ENCODE results near the gene THOC5. TPM values are rescaled to one million over a fixed set of nuclear protein-coding genes. Genes with fewer than 3 reads are reported as not detected.
"Not testable (repeated sequence)": the region's sequence is repeated elsewhere in the genome, so short reads cannot be mapped to it uniquely, and the experiment has no call there.

Gene THOC5
- total RNA-seq, 1 donor from 2014 or later: 73.2 TPM

DNA sequence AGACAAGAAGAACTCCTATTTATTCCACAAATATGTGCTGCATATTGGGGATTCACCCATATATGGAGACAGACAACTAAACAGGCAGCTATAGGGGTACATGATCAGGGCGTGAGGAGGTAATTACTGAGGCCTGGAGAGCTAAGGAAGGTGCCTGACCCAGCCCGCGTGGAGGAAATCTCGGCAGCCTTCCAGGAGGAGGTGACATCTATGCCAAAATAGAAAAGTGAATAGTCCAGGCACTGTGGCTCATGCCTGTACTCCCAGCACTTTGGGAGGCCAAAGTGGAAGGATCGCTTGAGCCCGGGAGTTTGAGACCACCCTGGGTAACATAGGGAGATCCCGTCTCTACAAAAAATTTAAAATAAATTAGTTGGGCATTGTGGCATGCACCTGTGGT is 13.8 kb upstream of the THOC5 start:
- no peaks in the 10 kb centered on the region for H3K9me3 Mint-ChIP-seq
- H3K36me3 Mint-ChIP-seq (ENCODE audit: low read depth): peaks cover 3% of the 10 kb centered on the region
- H3K4me3 Mint-ChIP-seq: no peak overlapping the region
- TF ChIP-seq, protein P1, sequence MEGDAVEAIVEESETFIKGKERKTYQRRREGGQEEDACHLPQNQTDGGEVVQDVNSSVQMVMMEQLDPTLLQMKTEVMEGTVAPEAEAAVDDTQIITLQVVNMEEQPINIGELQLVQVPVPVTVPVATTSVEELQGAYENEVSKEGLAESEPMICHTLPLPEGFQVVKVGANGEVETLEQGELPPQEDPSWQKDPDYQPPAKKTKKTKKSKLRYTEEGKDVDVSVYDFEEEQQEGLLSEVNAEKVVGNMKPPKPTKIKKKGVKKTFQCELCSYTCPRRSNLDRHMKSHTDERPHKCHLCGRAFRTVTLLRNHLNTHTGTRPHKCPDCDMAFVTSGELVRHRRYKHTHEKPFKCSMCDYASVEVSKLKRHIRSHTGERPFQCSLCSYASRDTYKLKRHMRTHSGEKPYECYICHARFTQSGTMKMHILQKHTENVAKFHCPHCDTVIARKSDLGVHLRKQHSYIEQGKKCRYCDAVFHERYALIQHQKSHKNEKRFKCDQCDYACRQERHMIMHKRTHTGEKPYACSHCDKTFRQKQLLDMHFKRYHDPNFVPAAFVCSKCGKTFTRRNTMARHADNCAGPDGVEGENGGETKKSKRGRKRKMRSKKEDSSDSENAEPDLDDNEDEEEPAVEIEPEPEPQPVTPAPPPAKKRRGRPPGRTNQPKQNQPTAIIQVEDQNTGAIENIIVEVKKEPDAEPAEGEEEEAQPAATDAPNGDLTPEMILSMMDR (conservative IDR thresholded peaks at IDR 0.05): no peak
- peaks cover 4% of the 10 kb centered on the region for H3K4me1 Mint-ChIP-seq
- DNase-seq (ENCODE audit: low read depth, low spot score): no peak
- H3K27ac Mint-ChIP-seq (ENCODE audit: unreplicated experiment): no peak overlapping the region
- no peaks in the 10 kb centered on the region for H3K27me3 Mint-ChIP-seq (ENCODE audit: low read depth)

DNA sequence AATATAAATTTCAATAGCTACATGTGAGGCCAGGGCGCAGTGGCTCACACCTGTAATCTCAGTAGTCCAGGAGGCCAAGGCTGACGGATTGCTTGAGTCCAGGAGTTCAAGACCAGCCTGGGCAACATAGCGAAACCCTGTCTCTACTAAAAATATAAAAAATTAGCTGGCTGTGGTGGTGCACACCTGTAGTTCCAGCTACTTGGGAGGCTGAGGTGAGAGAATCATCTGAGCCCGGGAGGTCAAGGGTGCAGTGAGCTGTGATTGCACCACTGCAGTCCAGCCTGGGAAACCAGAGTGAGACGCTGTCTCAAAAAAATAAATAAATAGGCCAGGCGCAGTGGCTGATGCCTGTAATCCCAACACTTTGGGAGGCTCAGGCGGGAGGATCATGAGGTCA is 13.0 kb upstream of the THOC5 start:
- H3K9me3 Mint-ChIP-seq; H3K4me3 Mint-ChIP-seq; H3K4me1 Mint-ChIP-seq; H3K27ac Mint-ChIP-seq (ENCODE audit: unreplicated experiment); DNase-seq (ENCODE audit: low read depth, low spot score); H3K36me3 Mint-ChIP-seq (ENCODE audit: low read depth); H3K27me3 Mint-ChIP-seq (ENCODE audit: low read depth): not testable (repeated sequence)

DNA sequence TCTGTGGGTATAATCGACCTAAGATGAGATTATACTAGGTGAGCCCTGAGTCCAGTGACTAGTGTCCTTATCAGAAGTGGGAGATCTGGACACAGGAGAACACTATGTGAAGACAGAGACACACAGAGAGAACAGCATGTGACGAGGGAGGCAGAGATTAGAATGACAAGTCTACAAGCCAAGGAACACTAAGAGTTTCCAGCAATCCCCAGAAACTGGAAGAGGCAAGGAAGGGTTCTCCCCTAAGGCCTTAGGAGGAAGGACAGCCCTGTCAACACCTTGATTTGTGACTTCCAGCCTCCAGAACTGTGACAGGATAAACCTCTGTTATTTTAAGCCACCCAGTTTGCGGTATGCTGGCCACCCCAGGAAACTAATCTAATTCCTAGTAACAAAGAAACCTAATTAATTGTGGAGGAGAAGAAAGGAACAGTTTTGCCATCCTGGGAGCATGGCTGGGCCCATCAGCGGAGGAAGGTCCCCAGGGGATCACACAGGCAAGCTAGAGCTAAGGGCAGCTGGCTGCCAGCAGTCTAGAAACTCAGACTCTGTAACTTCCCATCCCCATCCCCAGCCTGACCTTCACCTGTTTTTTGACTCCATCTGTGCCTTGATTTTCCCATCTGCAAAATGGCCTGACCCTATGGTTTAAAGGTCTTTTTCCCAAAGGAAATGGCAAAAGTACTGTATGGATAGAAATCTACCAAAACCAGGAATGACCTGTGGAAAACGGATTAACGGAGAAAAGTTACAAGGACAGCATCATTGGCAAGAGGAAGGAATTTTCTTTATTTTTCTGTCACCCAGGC is 10.3 kb upstream of the THOC5 start:
- no peak overlapping the region for H3K4me3 Mint-ChIP-seq
- H3K27ac Mint-ChIP-seq (ENCODE audit: unreplicated experiment): no peak overlapping the region
- no peak for DNase-seq (ENCODE audit: low read depth, low spot score)
- TF ChIP-seq, protein P1 (conservative IDR thresholded peaks at IDR 0.05): no peak
- peaks cover 13% of the 10 kb centered on the region for H3K36me3 Mint-ChIP-seq (ENCODE audit: low read depth)
- H3K4me1 Mint-ChIP-seq: no peaks in the 10 kb centered on the region
- H3K9me3 Mint-ChIP-seq: no peaks in the 10 kb centered on the region
- no peaks in the 10 kb centered on the region for H3K27me3 Mint-ChIP-seq (ENCODE audit: low read depth)

DNA sequence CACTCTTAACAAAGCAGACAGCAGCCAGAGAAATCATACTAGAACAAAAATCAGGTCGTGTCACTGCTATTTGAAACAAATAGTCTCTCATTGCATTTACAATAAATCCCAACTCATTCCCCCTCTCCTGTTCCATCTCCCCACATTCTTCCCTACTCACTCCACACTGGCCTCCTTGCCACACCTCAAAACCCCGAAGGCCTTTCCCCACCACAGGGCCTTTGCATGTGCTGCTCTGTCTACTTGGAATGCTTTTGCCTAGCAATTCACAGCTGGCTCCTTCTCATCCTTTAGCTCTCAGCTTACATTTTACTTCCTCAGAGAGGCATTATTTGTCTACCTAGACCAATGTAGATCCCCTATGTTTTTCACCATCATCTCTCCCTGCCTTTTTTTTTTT is 6.3 kb upstream of the THOC5 start:
- H3K4me3 Mint-ChIP-seq: no peak overlapping the region
- peaks cover 15% of the 10 kb centered on the region for H3K36me3 Mint-ChIP-seq (ENCODE audit: low read depth)
- H3K4me1 Mint-ChIP-seq: no peaks in the 10 kb centered on the region
- peak overlapping the region; percentile 10 for H3K27ac Mint-ChIP-seq (ENCODE audit: unreplicated experiment)
- no peaks in the 10 kb centered on the region for H3K27me3 Mint-ChIP-seq (ENCODE audit: low read depth)
- H3K9me3 Mint-ChIP-seq: no peaks in the 10 kb centered on the region
- TF ChIP-seq, protein P1 (conservative IDR thresholded peaks at IDR 0.05): no peak
- DNase-seq (ENCODE audit: low read depth, low spot score): no peak

DNA sequence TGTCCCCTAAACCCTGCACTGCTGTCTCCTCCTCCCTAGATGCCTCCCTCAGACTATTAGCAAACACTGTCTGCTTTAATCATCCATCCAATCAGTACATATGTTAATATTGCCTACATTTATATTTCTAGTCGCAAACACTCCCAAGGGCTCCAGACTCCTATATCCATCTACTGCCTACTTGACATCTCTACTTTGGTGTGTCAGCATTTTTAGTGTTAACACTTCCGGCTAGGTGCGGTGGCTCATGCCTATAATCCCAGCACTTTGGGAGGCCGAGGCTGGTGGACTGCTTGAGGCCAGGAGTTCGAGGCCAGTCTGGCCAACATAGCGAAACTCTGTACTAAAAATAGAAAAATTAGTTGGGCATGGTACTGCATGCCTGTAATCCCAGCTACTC is 5.5 kb upstream of the THOC5 start:
- peak overlapping the region; percentile 5 for H3K4me3 Mint-ChIP-seq
- no peaks in the 10 kb centered on the region for H3K4me1 Mint-ChIP-seq
- no peaks in the 10 kb centered on the region for H3K27me3 Mint-ChIP-seq (ENCODE audit: low read depth)
- DNase-seq (ENCODE audit: low read depth, low spot score): no peak
- H3K36me3 Mint-ChIP-seq (ENCODE audit: low read depth): peaks cover 15% of the 10 kb centered on the region
- H3K9me3 Mint-ChIP-seq: no peaks in the 10 kb centered on the region
- TF ChIP-seq, protein P1 (conservative IDR thresholded peaks at IDR 0.05): no peak
- no peak overlapping the region for H3K27ac Mint-ChIP-seq (ENCODE audit: unreplicated experiment)

DNA sequence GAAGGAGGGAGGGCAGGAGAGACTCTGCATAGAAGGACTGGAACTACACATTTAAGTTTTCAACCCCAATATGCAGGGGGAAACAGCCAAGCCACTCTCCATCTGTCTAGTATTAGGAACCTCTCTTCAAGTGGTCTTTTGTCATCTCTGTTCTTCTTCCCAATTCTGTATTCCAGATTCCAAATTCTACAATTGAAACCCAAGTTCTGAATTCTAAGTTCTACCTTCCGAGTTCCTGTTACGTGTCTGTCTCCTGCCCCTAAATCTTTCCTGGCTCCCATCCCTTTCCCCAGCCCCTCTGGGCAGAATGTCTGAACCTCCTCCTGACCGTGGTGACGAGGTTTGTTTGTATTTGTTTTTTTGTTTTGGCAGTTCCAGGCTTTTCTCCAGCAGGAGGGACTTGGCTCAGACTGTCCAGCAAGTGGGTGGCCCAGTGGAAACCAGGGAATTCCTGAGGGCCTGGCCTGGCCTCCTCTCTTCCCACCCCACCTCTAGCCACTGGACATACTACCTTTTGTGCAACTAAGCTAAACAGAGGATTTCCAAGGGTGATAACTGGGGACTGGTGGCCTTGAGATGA is 1.6 kb upstream of the THOC5 start:
- H3K9me3 Mint-ChIP-seq: no peaks in the 10 kb centered on the region
- peak overlapping the region; percentile 66 for H3K4me3 Mint-ChIP-seq
- no peak for DNase-seq (ENCODE audit: low read depth, low spot score)
- H3K27ac Mint-ChIP-seq (ENCODE audit: unreplicated experiment): no peak overlapping the region
- peaks cover 14% of the 10 kb centered on the region for H3K36me3 Mint-ChIP-seq (ENCODE audit: low read depth)
- TF ChIP-seq, protein P1 (conservative IDR thresholded peaks at IDR 0.05): no peak
- H3K27me3 Mint-ChIP-seq (ENCODE audit: low read depth): no peaks in the 10 kb centered on the region
- H3K4me1 Mint-ChIP-seq: peaks cover 12% of the 10 kb centered on the region

DNA sequence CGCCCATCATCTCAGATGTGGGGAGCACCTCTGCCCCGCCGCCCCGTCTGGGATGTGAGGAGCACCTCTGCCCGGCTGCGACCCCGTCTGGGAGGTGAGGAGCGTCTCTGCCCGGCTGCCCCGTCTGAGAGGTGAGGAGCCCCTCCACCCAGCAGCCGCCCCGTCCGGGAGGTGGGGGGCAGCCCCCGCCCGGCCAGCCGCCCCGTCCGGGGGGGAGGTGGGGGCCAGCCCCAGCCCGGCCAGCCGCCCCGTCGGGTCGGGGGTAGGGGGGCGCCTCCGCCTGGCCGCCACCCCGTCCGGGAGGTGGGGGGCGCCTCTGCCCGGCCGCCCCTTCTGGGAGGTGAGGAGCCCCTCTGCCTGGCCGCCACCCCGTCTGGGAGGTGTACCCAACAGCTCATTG is 1.2 kb downstream of the THOC5 start:
- not testable (repeated sequence) for H3K9me3 Mint-ChIP-seq; H3K27me3 Mint-ChIP-seq (ENCODE audit: low read depth); DNase-seq (ENCODE audit: low read depth, low spot score)
- Mint-ChIP-seq H3K27ac (ENCODE audit: unreplicated experiment) (peak overlapping the region; percentile 4), H3K36me3 (ENCODE audit: low read depth) (peaks cover 22% of the 10 kb centered on the region), H3K4me3 (peak overlapping the region; percentile 83), H3K4me1 (peaks cover 12% of the 10 kb centered on the region)
